Bone marrow (tissue), 2 donors: ENCODE results near the gene BTN3A1.
"Not testable (repeated sequence)": the region's sequence is repeated elsewhere in the genome, so short reads cannot be mapped to it uniquely, and the experiment has no call there.

Experiments used
- DNase-seq, 2 donors: peaks; one replicate each; lab custom pipeline; 2025; lab: John Stamatoyannopoulos, UW

The BTN3A1 gene

DNA sequence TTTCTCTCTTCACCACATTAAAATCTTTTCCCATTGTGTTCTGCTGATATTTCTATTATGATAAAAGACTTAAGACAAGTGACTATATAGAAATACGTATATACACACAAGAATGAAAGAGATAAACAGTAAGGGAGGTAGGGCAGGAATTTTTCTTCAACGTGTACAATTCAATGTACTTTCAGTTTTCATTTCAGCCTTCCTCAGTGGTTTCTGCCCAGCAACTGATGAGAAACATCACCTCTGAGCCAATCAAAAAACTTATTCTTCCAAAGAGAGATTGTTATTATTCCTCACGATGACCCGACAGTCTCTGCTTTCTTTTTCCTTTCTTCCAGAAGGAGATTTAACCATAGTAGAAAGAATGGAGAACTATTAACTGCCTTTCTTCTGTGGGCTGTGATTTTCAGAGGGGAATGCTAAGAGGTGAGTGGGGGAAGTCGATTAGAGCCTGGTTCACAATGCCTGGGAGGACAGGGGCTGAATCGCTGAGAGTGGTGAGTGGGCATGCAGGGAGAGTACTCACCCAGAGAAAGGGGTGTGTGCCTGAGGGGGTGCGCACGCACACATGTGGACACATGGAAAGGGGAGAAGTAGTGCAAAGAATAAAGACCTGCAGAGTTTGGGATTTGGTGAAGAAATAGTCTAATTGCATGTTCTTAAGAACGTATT lies at the start of gene BTN3A1:
Gene BTN3A1, plus strand, starts transcription at position 289 of the 672 bp plus-strand sequence. CDS start 3,289 bp downstream, outside the sequence.
- DNase-seq: peak; percentile 17 to 88

- DNase-seq: no peak
Measured at GRCh38 chr6:26352315-26352714, 49.8 kb upstream of the BTN3A1 start.

DNA sequence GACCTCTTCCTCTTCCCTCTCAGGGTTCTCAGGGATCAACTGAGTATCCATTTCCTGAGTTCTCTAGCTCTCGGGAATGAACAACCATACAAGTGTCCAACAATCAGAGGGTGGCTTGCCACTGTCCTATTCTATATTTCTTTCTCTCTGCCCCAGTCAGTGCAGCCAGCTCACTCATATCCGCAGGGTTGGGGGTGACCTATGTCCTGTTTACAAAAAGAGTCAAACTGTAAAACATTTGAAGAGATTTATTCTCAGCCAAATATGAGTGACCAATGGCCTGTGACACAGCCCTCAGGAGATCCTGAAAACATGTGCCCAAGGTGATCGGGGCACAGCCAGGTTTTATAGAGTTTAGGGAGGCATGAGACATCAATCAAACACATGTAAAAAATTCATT lies 47.9 kb upstream of the BTN3A1 start:
- DNase-seq: no peak

DNA sequence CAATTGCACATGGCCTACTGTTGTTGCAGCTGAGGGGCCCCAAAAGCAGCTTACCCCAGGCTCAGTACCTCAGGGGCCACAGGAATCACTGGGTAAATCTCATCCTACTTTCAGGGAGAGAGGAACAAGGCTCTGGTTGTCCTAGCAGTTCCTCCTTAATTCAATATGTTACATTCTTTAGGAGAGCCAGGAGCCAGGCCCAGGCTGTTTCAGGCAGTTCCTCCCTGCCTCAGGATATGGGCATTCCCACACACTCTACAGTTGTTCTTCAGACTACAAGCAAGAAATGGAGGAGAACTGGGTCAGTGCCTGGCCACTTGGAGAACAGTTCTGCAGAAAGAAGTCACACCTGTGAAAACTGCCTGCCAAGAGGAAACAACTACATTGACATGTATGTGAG lies 46.7 kb upstream of the BTN3A1 start:
- no peak for DNase-seq

DNA sequence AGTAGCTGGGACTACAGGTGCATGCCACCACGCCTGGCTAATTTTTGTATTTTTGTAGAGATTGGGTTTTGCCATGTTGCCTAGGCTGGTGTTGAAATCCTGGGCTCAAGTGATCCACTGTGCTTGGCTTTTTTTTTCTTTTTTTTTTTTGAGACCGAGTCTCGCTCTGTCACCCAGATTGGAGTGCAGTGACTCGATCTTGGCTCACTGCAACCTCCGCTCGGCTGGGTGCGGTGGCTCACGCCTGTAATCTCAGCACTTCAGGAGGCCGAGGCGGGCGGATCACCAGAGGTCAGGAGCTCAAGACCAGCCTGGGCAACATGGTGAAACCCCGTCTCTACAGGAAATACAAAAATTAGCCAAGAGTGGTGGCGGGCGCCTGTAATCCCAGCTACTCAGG lies 44.5 kb upstream of the BTN3A1 start:
- DNase-seq: not testable (repeated sequence)

GRCh38 chr6:26358511-26358981 lies 43.5 kb upstream of the BTN3A1 start:
- DNase-seq: no peak

GRCh38 chr6:26359765-26360164 lies 42.3 kb upstream of the BTN3A1 start:
- no peak for DNase-seq

DNA sequence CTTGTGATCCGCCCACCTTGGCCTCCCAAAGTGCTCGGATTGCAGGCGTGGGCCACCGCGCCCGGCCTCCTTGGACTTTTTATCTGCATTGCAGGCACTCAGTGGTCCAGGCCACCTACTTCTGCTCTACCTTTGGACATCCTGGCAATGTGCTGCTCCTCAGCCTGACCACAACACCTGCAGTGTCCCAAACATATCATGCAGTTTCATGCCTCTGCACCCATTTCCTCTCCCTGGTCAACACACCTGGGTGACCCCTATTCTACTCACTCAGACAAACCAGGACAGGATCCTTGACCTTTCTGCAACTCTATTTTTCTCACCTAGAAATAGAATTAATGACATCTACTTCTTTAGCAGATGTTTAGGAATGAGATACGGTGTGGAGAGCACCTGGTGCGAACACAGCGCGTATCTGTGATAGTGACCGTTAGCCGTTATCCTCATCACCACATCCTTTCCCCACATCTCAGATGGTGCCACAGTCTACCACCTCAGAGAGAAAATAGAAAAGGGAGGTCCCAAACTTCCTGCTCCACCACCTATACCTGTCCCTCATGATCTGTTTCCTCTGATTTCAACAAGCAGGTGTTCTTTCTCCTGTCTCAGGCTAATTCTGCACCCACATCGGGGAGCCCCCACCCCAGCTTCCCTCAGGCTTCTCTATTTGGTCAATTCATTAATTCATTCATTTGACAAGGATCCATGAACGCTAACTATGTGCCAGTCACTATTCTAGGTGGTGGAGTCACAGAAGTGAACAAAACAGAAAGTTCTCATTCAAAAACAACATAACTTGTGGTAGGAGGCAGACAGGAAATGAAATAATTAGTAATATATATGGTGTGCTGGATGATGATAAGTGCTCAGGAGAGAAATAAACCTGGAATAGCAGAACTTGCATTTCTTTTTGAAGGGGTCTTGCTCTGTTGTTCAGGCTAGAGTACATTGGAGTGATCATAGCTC lies 41.3 kb upstream of the BTN3A1 start:
- no peak for DNase-seq

DNA sequence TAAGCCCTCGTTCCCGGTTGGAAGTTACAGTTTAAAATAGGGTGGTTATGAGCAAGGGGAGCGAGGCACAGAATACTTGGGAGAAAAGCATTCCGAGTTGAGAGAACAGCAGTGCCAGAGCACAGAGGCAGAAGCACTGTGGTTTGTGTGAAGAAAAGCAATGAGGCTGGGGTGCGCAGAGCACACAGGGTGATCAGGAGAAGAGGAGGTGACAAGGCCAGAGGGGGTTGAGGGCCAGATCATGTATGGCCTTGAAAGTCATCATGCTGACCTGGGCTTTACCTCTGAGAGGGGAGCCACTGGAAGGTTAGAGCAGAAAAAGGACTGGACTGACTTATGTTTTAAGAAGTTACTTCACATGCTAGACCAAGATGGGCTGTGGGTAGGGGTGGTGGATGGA lies 40.5 kb upstream of the BTN3A1 start:
- no peak for DNase-seq

DNA sequence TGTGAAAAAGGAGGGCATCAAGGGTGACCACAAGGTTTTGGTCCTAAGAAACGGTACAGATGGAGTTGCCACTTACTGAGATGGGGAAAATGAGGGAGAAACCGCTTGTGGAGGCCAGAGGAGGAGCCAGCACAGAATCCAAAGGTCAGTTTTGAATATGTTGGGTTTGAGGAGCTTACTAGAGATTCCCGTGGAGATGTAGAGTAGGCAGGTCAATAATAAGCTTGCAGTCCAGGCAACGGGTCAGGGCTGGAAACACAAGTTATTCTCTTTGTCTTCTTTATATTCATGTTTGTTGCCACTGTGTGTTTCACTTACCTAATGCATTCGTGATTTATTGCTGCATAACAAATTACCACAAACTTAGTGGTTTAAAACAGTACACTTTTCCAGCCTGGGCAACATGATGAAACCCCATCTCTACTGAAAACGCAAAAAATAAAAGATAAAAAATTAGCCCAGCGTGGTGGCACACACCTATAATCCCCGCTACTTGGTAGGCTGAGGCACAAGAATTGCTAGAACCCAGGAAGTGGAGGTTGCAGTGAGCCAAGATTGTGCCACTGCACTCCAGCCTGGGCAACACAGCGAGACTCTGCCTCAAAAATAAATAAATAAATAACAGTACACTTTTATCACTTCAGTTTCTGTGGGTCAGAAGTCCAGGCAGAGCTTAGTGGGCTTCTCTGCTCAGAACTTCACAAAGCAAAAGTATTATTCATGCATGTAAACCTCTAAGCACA lies 39.8 kb upstream of the BTN3A1 start:
- no peak for DNase-seq

DNA sequence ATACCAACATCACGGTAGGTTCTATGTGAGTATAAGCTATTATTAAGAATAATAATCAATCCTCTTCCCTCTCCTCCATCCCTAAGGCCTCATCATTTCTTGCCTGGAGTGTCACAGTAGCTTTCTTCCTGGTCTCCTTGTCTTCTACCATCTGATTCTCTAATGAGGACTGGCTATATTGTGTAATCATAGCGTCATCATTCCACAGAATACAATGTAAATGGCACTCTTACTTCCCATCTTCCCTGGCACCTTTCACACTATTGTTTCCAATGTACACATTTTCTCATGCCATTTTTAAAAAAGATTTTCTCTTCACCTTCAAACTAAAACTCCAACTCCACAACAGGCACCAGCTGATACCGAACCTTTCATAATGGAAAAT lies 39.2 kb upstream of the BTN3A1 start:
- no peak for DNase-seq

- no peak for DNase-seq
Measured at GRCh38 chr6:26363882-26364701, 38.0 kb upstream of the BTN3A1 start.

DNA sequence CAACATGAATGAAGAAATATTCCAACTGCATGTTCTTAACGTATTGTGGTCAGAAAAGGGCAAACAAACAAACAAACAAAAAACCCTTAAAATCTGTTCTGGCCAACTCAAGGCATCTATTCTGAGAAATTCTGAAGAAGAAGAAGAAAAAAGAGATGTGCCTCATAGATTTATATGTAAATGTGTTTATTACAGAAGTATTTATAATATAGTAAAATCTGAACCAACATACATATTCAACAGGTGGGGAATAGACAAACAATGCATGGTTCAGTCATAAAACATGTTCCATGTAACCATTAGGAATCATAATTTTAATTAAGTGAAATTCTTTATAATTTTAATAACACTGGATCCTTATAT lies 36.5 kb upstream of the BTN3A1 start:
- DNase-seq: no peak

DNA sequence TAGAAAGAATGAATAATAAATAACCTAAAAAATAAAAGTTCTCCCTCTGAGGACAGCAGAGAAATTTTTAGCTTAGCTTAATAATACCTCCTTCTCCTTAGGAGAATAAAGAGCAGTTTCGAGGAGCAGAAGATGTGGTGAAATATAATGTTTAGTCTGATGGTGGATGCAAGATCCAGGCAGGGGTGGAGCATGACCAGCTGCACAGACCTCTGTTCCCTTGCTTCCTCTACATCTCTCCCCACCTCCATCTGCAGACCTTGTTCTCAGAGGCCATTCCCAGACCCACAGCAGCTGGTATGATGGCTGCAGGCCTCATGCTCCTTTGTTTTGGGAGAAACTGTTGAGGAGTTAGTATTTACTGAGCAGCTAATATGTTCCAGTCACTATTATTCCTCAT lies 35.6 kb upstream of the BTN3A1 start:
- DNase-seq: no peak

- peak in 1 of 2 donors; percentile 52 for DNase-seq
Measured at GRCh38 chr6:26367114-26367513, 35.0 kb upstream of the BTN3A1 start.

DNA sequence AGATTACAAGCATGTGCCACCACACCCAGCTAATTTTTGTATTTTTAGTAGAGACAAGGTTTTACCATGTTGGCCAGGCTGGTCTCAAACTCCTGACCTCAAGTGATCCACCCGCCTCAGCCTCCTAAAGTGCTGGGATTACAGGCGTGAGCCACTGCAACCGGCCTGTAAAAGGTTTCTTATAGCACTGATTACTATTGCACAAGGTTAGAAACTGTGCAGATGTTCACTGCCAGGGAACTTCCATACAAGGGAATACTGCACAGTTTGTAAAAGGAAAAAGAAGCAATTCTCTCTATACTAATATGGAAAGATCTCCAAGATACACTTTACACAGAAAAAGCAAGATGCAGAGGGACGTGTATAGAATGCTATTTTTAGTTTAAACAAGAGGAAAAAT lies 30.3 kb upstream of the BTN3A1 start:
- not testable (repeated sequence) for DNase-seq

- no peak for DNase-seq
Measured at GRCh38 chr6:26372308-26373144, 29.5 kb upstream of the BTN3A1 start.

- no peak for DNase-seq
Measured at GRCh38 chr6:26375270-26375669, 26.8 kb upstream of the BTN3A1 start.

DNA sequence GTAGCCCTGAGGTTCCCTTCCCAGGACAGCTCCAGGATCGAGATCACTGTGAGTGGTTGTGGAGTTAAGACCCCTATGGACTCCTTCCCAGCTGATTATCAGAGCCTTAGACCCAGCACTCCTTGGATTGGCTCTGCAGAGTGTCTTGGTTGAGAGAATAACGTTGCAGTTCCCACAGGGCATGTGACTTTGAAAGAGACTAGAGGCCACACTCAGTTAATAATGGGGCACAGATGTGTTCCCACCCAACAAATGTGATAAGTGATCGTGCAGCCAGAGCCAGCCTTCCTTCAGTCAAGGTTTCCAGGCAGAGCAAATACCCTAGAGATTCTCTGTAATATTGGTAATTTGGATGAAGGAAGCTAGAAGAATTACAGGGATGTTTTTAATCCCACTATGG lies 24.4 kb upstream of the BTN3A1 start:
- no peak for DNase-seq

DNA sequence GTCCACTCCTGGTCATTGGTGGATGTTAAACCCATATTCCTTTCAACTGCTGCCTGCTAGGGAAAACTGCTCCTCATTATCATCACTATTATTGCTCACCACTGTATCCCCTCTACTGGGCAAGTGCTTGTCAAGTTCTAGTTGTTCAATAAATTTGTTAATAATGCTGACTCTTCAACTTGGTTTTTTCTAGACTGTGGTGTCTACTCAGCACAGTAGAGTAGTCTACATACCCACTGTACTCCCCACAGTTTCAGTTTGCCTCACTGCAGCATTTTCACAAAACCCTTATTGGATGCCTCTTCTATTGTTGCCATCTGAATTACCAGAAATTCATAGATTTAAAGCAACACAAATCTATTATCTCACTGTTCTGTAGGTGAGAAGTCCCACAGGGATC lies 23.9 kb upstream of the BTN3A1 start:
- not testable (repeated sequence) for DNase-seq

- no peak for DNase-seq
Measured at GRCh38 chr6:26379292-26379691, 22.8 kb upstream of the BTN3A1 start.
